Effector CD8-positive, alpha-beta T cell (primary cell): ENCODE data around the gene BCKDHB.
"Not testable (repeated sequence)": the region's sequence is repeated elsewhere in the genome, so short reads cannot be mapped to it uniquely, and the experiment has no call there.

Experiments used
- DNase-seq: peaks from one replicate; lab custom pipeline; 2025; lab: John Stamatoyannopoulos, UW

The BCKDHB gene

GRCh38 chr6:80263585-80263984, 157.1 kb downstream of the BCKDHB start:
- no peak for DNase-seq

- DNase-seq, result no peak
Measured at GRCh38 chr6:80268865-80269730, 162.6 kb downstream of the BCKDHB start.

- no peak for DNase-seq
Measured at GRCh38 chr6:80271074-80271473, 164.6 kb downstream of the BCKDHB start.

- no peak for DNase-seq
Measured at GRCh38 chr6:80272988-80273387, 166.5 kb downstream of the BCKDHB start.

GRCh38 chr6:80276861-80277260, 170.4 kb downstream of the BCKDHB start:
- DNase-seq, result no peak

- no peak for DNase-seq
Measured at GRCh38 chr6:80277501-80277900, 171.0 kb downstream of the BCKDHB start.

GRCh38 chr6:80280262-80281010, 174.0 kb downstream of the BCKDHB start:
- no peak for DNase-seq

- DNase-seq, result no peak
Measured at GRCh38 chr6:80282913-80283554, 176.6 kb downstream of the BCKDHB start.

- DNase-seq, result no peak
Measured at GRCh38 chr6:80287112-80287511, 180.6 kb downstream of the BCKDHB start.

- DNase-seq, result no peak
Measured at GRCh38 chr6:80287607-80288006, 181.1 kb downstream of the BCKDHB start.

GRCh38 chr6:80289727-80290126, 183.3 kb downstream of the BCKDHB start:
- DNase-seq, result no peak

- DNase-seq, result not testable (repeated sequence)
Measured at GRCh38 chr6:80294531-80294930, 188.1 kb downstream of the BCKDHB start.

- no peak for DNase-seq
Measured at GRCh38 chr6:80302716-80303115, 196.2 kb downstream of the BCKDHB start.

- DNase-seq, result no peak
Measured at GRCh38 chr6:80304014-80304413, 197.5 kb downstream of the BCKDHB start.

GRCh38 chr6:80314531-80314930, 208.1 kb downstream of the BCKDHB start:
- no peak for DNase-seq

GRCh38 chr6:80316686-80317231, 210.3 kb downstream of the BCKDHB start:
- no peak for DNase-seq

GRCh38 chr6:80319196-80319595, 212.7 kb downstream of the BCKDHB start:
- DNase-seq, result no peak

GRCh38 chr6:80321011-80321410, 214.5 kb downstream of the BCKDHB start:
- no peak for DNase-seq

- DNase-seq, result no peak
Measured at GRCh38 chr6:80325742-80326141, 219.3 kb downstream of the BCKDHB start.

- no peak for DNase-seq
Measured at GRCh38 chr6:80328652-80329051, 222.2 kb downstream of the BCKDHB start.

- DNase-seq, result no peak
Measured at GRCh38 chr6:80329496-80329895, 223.0 kb downstream of the BCKDHB start.

GRCh38 chr6:80330961-80331360, 224.5 kb downstream of the BCKDHB start:
- no peak for DNase-seq
